ENCODE measurements around the gene LRRC28.

The LRRC28 gene

DNA sequence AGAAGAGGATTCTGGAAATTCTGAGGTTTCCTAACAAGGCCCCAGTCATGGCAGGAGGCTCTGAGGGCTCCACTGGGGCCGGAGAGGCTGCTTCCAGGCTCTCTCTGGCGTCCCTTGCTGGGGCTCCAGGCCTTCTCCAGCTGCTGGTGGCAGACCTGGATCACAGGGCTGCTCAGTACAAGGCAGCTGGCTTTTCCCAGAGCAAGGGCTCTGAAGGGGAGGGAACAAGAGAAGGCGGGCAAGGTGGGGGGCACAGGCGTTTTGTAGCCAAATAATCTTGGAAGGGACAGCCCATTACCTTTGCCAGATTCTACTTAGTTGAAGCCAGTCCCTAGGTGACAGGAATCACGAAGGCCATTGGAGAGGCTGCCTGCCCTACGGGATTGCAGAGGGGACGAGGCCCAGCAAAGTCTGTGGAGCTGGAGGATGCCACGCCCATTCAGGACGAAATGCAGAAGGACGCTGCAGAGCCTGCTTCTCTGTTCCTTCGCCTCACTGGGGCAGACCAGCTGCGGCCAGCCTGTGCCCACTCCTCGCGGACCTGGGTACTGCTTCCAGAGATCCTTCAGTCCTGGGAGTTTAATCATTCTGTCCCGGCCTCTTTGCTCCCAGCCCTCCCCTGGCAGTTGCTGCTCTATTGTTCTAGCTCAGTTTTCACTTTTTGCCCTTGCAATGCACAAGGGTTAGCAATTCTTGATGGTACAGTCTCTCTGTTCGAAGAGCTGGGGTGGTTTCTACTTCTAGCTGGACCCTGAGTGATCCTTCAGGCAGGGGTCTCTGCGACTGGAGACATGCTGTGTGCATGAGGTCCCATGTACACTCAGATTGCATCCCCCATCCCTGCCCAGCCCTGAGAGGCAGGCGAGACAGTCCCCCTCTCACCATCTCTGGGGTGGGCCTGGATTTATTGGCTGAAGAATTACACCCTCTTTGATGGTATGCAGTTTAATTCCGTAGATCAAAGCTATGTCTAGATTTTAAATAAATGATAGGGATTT is 165.2 kb downstream of the LRRC28 start:
- DNase-seq (ENCODE audit: low read depth, low spot score) = no peak

DNA sequence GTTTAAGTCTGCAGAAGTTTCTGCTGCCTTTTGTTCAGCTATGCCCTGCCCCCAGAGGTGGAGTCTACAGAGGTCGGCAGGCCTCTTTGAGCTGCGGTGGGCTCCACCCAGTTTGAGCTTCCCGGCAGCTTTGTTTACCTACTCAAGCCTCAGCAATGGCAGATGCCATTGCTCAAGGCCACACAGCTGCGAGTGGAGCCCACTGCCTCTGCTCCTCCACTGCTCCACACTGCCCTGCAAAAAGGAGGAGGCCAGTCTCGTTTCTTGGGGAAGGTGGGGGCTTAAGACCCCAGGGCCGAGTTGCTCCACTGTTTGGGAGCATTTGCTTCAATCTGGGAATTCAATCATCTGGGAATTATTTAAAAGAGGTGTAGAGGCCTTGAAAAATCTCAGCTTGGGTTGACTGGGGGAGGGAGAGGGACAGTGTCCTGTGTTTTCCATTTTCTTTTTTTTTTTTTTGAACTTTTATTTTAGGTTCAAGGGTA is 169.9 kb downstream of the LRRC28 start:
- no peak for DNase-seq (ENCODE audit: low read depth, low spot score)

DNA sequence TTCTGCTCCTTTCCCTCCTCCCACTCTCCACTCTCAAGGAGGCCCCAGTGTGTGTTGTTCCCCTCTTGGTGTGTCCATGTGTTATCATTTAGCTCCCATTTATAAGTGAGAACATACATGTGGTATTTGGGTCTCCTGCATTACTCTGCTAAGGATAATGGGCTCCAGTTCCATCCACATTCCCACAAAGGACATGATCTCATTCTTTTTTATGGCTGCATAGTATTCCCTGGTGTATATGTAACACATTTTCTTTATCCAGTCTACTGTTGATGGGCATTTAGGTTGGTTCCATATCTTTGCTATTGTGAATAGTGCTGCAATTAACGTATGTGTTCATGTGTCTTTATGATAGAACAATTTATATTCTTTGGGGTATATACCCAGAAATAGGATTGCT is 170.5 kb downstream of the LRRC28 start:
- no peak for DNase-seq (ENCODE audit: low read depth, low spot score)

- no peak for DNase-seq (ENCODE audit: low read depth, low spot score)
Measured at GRCh38 chr15:99423186-99424130, 172.2 kb downstream of the LRRC28 start.

DNA sequence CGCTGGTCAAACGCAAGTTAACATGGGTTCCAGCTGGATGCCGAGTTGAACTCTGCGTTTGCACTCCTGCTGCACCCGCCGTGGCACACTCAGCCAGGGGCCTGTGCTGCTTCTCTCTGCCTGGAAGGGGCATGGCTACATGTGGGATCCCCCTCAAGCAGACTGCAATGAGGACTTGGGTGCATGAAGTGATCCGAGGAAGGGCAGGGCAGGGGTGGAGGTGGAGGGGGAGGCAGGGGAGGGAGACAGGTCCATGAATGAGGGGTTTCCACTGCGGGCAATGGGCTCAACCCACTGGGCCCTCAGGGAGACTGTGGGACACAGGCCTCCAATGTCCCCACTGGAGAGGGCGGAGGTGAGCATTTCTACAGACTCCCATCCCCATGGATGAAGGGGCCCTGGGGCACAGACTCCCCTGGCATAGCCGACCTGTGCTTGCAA is 172.9 kb downstream of the LRRC28 start:
- DNase-seq (ENCODE audit: low read depth, low spot score) = no peak

GRCh38 chr15:99424978-99425656 is 173.8 kb downstream of the LRRC28 start:
- no peak for DNase-seq (ENCODE audit: low read depth, low spot score)

GRCh38 chr15:99425657-99426301 is 174.5 kb downstream of the LRRC28 start:
- DNase-seq (ENCODE audit: low read depth, low spot score) = no peak

GRCh38 chr15:99426431-99427105 is 175.3 kb downstream of the LRRC28 start:
- no peak for DNase-seq (ENCODE audit: low read depth, low spot score)

DNA sequence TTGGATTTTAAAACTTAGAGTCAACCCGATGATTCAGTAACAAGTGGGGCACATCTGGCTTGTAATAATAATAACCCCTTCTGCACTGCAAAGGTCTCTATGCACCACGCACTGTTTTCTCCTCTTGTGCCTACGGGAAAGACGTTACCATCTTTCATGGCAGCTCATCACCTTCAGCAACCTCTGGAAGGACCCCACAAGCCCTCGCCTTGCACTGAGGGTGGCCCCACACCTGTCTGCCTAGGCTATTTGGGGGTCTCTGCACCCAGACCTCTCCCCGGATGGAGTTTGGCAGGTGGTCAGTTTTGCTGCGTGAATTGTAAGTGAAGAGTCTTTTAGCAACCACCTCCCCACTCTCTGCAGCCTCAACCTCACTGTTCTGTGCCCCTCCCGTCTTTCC is 175.9 kb downstream of the LRRC28 start:
- DNase-seq (ENCODE audit: low read depth, low spot score) = no peak

DNA sequence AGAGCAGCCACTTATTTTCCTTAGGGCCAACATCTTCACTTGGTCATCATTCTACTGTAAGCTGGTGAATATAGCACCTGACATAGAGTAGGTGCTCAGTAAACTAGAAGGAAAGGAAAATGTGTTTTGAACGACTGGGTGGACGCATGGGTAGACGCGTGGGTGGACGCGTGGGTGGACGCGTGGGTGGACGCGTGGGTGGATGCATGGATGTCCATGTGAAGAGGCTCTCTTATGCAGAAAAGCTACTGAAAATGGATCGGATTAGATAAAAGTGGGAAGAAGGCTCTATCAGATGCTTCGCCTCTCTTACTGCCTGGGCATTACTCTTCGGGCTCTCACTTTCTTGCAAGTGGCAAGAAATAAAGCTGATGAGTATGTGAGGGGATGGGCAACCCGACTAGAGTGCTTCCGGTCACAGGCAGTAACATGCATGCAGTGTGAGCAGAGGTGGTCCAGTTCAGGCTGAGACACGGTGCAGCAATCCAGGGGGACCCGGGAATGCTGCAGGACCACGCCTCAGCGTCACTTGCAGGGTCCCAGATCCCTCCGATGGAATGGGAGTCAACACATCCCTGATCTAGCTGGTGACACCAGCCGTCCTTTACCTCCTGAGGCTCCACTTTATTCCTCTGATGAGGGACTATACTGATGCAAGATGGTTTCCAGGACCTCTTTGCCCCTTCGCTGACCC is 176.5 kb downstream of the LRRC28 start:
- DNase-seq (ENCODE audit: low read depth, low spot score) = no peak

DNA sequence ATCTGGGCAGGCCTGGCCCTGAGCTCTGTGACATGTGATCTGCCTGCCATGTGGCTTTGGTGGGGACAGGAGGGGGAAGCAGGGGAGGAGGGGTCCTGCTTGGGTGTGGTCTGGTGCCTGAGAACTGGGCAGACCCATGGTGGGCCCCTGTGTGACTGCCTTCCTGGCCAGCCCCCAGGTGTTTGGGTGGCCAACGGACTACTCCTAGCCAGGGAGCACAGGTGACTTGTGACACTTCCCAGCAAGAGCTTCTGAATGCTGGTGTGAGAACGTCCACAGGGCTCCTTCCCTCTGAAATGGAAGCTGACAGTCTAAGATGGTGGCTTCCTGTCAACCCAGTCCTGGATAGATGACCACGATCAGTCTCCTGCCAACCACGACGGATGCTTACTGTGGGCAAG is 178.4 kb downstream of the LRRC28 start:
- no peak for DNase-seq (ENCODE audit: low read depth, low spot score)

- DNase-seq (ENCODE audit: low read depth, low spot score) = no peak
Measured at GRCh38 chr15:99430881-99431401, 179.7 kb downstream of the LRRC28 start.

DNA sequence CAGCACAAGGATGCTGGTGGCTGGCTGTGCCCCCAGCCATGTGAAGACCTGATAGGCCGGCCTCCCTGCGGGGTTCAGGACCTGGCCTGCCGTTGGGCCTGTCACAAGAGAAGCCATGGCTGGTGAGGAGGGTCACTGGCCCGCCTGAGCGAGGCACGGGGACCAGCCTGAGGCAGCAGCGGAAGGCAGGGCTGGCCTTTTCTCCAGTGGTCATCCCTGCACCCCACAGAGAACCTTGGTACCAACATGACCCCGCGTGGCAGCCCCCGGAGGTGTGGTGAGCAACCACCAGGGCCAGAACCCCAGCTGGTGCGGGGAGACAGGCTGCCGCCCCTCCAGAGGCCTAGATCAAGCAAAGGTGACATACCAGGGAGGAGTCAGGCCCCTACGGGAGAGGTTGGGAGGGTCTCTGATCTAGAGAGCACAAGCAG is 180.4 kb downstream of the LRRC28 start:
- no peak for DNase-seq (ENCODE audit: low read depth, low spot score)

DNA sequence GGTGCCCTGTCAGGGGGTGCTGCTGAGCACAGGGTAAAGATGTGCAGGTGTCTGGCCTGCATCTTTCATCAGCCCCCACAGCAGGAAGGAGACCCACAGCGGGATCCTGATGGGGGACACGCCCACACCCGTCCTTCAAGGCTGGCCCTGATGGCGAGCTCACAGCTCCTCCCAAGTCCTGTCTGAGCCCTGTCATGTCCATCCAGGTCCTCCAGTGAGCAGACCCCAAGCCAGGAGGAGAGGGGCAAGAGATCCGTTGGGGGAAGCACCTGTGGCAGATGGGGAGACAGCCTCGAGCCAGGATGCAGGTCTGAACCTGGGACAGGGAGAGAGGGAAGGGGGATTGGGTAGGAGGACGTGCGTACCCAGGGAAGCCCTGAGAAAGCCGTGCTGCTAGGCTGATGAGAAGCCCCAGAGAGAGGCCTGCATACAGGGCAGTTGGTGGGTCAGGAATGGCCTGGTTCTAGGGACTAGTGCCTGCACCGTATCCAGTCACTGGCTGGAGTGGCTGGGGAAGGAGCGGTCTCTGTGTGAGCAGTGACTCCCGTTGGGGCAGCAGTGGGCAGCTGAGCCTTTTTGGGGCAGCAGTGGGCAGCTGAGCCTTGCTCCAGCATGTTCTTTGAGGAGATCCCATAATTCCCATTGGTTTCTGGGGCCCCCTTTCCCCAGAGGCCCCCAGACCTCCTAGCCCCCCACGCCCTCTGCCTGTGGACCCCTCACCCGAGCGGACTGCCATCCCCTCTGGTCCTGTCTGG is 181.2 kb downstream of the LRRC28 start:
- no peak for DNase-seq (ENCODE audit: low read depth, low spot score)

GRCh38 chr15:99433026-99433756 is 181.9 kb downstream of the LRRC28 start:
- DNase-seq (ENCODE audit: low read depth, low spot score) = no peak

DNA sequence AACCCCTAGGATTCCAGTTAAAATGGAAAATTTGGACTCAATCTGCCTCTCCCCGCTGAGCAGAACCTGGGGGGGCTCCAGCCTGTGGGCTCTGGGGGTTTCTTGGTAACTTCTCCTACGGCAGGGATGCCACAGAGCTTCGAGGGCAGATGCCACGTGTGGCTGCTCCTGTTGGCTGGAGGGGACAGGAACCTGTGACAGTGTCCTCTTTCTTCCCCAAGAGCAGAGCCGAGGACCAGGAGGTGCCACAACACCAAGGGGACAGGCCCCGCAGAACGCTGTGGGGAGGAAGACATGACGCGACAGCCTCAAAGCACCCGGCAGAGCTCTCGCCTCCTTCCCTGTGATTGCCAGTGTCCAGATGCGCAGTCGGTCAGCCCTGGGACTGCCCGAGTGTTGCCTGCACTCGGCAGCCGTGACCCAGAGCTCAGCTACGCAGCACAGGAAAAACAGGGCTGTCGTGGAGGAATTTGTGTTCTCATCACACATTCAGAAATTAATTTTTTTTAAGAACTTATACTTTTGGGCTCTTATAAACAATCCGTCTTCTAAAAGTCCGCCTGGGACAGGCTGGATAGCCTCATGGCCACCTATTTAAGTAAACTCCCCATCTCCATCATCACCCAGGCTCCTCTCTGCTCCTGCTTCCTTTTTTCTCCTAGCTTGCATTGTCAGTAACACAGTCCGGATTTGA is 182.6 kb downstream of the LRRC28 start:
- no peak for DNase-seq (ENCODE audit: low read depth, low spot score)

DNA sequence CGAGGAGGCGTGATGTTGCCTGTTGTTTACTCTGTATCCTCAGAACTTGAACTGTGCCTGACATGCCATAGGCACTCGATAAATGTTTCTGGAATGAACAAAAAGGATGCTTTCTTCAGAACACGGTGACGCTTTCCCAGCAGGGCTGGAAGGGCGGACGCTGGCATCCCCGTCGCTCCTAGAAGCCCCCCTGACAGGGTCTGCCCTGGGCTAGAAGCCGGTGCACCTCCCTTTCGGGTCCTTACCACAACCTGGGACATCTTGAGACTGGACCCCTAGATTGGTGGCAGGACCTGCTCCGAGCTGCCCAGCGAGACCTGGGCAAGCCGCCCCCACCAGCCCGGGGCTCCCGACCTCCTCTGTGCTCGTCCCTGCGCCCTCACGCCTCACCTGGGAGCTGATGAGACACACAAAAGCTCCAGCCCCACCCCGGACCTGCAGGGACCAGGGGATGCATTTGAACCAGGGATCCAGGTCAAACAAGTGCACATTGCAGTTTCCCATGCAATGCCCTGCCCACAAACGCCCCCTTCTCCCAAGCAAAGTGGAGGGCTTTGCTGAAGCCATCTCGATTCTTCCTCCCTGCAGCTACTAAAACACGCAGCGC is 183.3 kb downstream of the LRRC28 start:
- no peak for DNase-seq (ENCODE audit: low read depth, low spot score)

Data from smooth muscle cell of the brain vasculature (primary cell).